Stomach (tissue), 9 donors: ENCODE results near the gene FUT8. TPM values are rescaled to one million over a fixed set of nuclear protein-coding genes. Genes with fewer than 3 reads are reported as not detected.
A peak's percentile ranks its signal among the peaks of the same experiment; 100 is the strongest.

ENCODE experiments used
- DNase-seq, 2 donors: peaks; one replicate each; pipeline versions ENCODE4 v3.0.0 to v3.0.0-alpha.2; 2013 to 2019
- H3K27ac ChIP-seq, 5 donors: fragments of 200-600 bp in 4 of 5; sonication (generic) in 4 of 5; one replicate each; pipeline ENCODE4 v1.5.1; 2013 to 2019; ENCODE audit warnings: mild to moderate bottlenecking in 1 of 5, moderate library complexity in 1 of 5
- H3K27me3 ChIP-seq, 3 donors: fragments of 200-600 bp; sonication (generic); one replicate each; pipeline ENCODE4 v1.5.1; 2017 to 2019; ENCODE audit warnings: mixed run types in 1 of 3
- H3K36me3 ChIP-seq, 4 donors: fragments of 200-600 bp; sonication (generic); 1 replicate in 3 of 4; 2 replicates in 1 of 4; pipeline ENCODE4 v1.5.1; 2016 to 2019
- H3K4me1 ChIP-seq, 4 donors: fragments of 200-600 bp; sonication (generic); one replicate each; pipeline ENCODE4 v1.5.1; 2016 to 2019
- H3K4me3 ChIP-seq, 4 donors: fragments of 200-600 bp; sonication (generic) in 3 of 4; one replicate each; pipeline ENCODE4 v1.5.1; 2016 to 2019; ENCODE audit warnings: mild to moderate bottlenecking in 1 of 4
- H3K9me3 ChIP-seq, 4 donors: fragments of 200-600 bp; sonication (generic); one replicate each; pipeline ENCODE4 v1.5.1; 2016 to 2019
- CTCF ChIP-seq, 7 experiments: fragments of 450-650 bp in 4 of 7; fragments of 200-600 bp in 3 of 7; sonication (generic) in 3 of 7; IDR thresholded peaks; one replicate each; pipeline ENCODE4 v1.5.1; 2016 to 2019; ENCODE audit warnings: antibody characterized with exemption in 7 of 7, control low read depth in 2 of 7, mild to moderate bottlenecking in 1 of 7
- EP300 ChIP-seq: sonication (generic); formaldehyde crosslinking; IDR thresholded peaks from one replicate; pipeline ENCODE4 v1.6.1; 2017; ENCODE audit warnings: antibody characterized with exemption
- POLR2A ChIP-seq, 4 donors: fragments of 450-650 bp; IDR thresholded peaks; one replicate each; pipeline ENCODE4 v1.6.1; 2016; ENCODE audit warnings: antibody characterized with exemption in 4 of 4, control low read depth in 2 of 4, mild to moderate bottlenecking in 1 of 4, moderate library complexity in 1 of 4
- POLR2AphosphoS5 ChIP-seq, 3 donors: sonication (generic); formaldehyde crosslinking; IDR thresholded peaks; one replicate each; pipeline ENCODE4 v1.6.1; 2016; ENCODE audit warnings: antibody characterized with exemption in 3 of 3
- WGBS, 5 donors: extraction: QIAGEN DNeasy Blood & Tissue Kit in 3 of 5; methylation state at CpG; one replicate each; pipeline versions ENCODE4 v1.1.5 to v1.1.7; 2013 to 2018; 5-methylcytosine and 5-hydroxymethylcytosine counted together
- intact Hi-C: fragments of 100-400 bp; cut with DNase I; formaldehyde crosslinking; loops from one replicate; pipeline ENCODE4 v1.15.1; 2023; ENCODE audit warnings: low total_unique reads
- polyA plus RNA-seq, 3 donors: library from polyadenylated mRNA; stranded (reverse); fragments of 200-250 nt; gene quantifications; one replicate each; pipeline ENCODE4 v1.2.3, GENCODE V29; 2013
- total RNA-seq, 5 donors: library from RNA; depleted of rRNA; stranded (reverse); fragments of >200 nt; gene quantifications; one replicate each; pipeline versions ENCODE4 v1.1.0 to v1.2.3, GENCODE V29; 2014 to 2016
- donor health status: healthy with polysubstance abuse.
- donor health status: Bipolar disorder and iron deficiency.
- donor health status: healthy.

FUT8 gene
- total and polyA plus RNA-seq, 8 donors = 17.4 to 175 (median 36.7) TPM

GRCh38 chr14:65536781-65537423 lies 124.4 kb downstream of the FUT8 start:
- Histone ChIP-seq H3K36me3 (peaks cover 0 to 10% (median 0%) of the 10 kb centered on the region in 4 donors), H3K9me3 (peaks cover 0 to 12% (median 0%) of the 10 kb centered on the region in 4 donors), H3K4me1 (no peaks in the 10 kb centered on the region), H3K27ac (no peak overlapping the region), H3K27me3 (no peaks in the 10 kb centered on the region), H3K4me3 (no peak overlapping the region)
- 96 to 100% (median 97%) methylated on average over 2 of the region's 2 CpGs for WGBS, 5 donors
- intact Hi-C loops = no loop called here
- no peak for DNase-seq
- TF ChIP-seq CTCF (IDR thresholded peaks at IDR 0.05) (no peak), POLR2AphosphoS5 (IDR thresholded peaks at IDR 0.05) (no peak), EP300 (no peak), POLR2A (IDR thresholded peaks at IDR 0.05) (no peak)

GRCh38 chr14:65548878-65549277 lies 136.3 kb downstream of the FUT8 start:
- Histone ChIP-seq H3K4me3 (no peak overlapping the region), H3K9me3 (no peaks in the 10 kb centered on the region), H3K4me1 (peaks cover 0 to 19% (median 6%) of the 10 kb centered on the region in 4 donors), H3K27ac (no peak overlapping the region), H3K36me3 (no peaks in the 10 kb centered on the region), H3K27me3 (no peaks in the 10 kb centered on the region)
- intact Hi-C loops = no loop called here
- 75 to 89% (median 78%) methylated on average over 2 of the region's 2 CpGs for WGBS, 5 donors
- peak in 1 of 2 donors; percentile 7 for DNase-seq
- TF ChIP-seq POLR2AphosphoS5 (IDR thresholded peaks at IDR 0.05) (no peak), POLR2A (IDR thresholded peaks at IDR 0.05) (no peak), CTCF (IDR thresholded peaks at IDR 0.05) (no peak), EP300 (no peak)

- H3K4me1 ChIP-seq = peaks cover 0 to 19% (median 6%) of the 10 kb centered on the region in 4 donors
- WGBS, 5 donors = 60 to 77% (median 63%) methylated on average over 2 of the region's 2 CpGs
- H3K27ac ChIP-seq = no peak overlapping the region
- intact Hi-C loops = no loop called here
- no peak overlapping the region for H3K4me3 ChIP-seq
- no peak for DNase-seq
- H3K36me3 ChIP-seq = no peaks in the 10 kb centered on the region
- no peak for TF ChIP-seq POLR2AphosphoS5 (IDR thresholded peaks at IDR 0.05)
- TF ChIP-seq EP300 = no peak
- no peak for TF ChIP-seq POLR2A (IDR thresholded peaks at IDR 0.05)
- TF ChIP-seq CTCF (IDR thresholded peaks at IDR 0.05) = no peak
- no peaks in the 10 kb centered on the region for H3K27me3 ChIP-seq
- H3K9me3 ChIP-seq = no peaks in the 10 kb centered on the region
These were observed 136.9 kb downstream of the FUT8 start for GRCh38 chr14:65549429-65549828.

GRCh38 chr14:65550779-65551643 lies 138.5 kb downstream of the FUT8 start:
- no peak for DNase-seq
- no peak overlapping the region for H3K27ac ChIP-seq
- intact Hi-C loops = no loop called here
- H3K4me1 ChIP-seq = peaks cover 0 to 34% (median 15%) of the 10 kb centered on the region in 4 donors
- TF ChIP-seq POLR2A (IDR thresholded peaks at IDR 0.05) = no peak
- no peak for TF ChIP-seq CTCF (IDR thresholded peaks at IDR 0.05)
- no peak for TF ChIP-seq EP300
- no peak for TF ChIP-seq POLR2AphosphoS5 (IDR thresholded peaks at IDR 0.05)
- no peaks in the 10 kb centered on the region for H3K27me3 ChIP-seq
- WGBS, 5 donors = 82 to 89% (median 87%) methylated on average over 6 of the region's 6 CpGs
- no peaks in the 10 kb centered on the region for H3K36me3 ChIP-seq
- no peak overlapping the region for H3K4me3 ChIP-seq
- H3K9me3 ChIP-seq = no peaks in the 10 kb centered on the region
